Putamen (tissue), 1 donor: Measurements from ENCODE around the gene MTFR1L.

Experiments used
- DNase-seq: peaks from one replicate; pipeline ENCODE4 v3.0.0-alpha.2; 2016; ENCODE audit warnings: low spot score

The MTFR1L gene

GRCh38 chr1:25878690-25879089 is 58.9 kb downstream of the MTFR1L start:
- no peak for DNase-seq

- DNase-seq = no peak
Measured at GRCh38 chr1:25879675-25880074, 59.9 kb downstream of the MTFR1L start.

- DNase-seq = no peak
Measured at GRCh38 chr1:25880518-25880917, 60.8 kb downstream of the MTFR1L start.

- DNase-seq = no peak
Measured at GRCh38 chr1:25881266-25881665, 61.5 kb downstream of the MTFR1L start.
